ENCODE results near the gene AGK.

DNA sequence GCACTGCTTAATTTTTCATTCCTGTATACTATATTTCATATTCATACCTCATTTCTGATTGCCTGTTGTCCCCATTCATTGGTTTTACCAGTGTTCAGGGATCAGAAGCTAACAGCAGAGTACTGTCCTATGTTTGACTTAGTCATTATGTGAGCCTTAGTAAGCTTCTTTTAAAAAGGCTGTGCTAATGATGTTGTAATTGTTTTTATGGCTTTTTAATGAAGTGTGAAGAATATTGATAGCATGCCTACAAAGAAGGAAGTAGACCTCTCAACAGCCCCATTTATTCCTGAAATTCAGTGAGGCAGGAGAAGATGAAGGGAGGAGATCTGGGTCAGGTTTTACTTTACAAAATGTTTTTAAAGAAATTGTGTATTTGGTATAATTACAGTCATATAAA is 61.7 kb downstream of the AGK start:
- TF ChIP-seq, protein P1, sequence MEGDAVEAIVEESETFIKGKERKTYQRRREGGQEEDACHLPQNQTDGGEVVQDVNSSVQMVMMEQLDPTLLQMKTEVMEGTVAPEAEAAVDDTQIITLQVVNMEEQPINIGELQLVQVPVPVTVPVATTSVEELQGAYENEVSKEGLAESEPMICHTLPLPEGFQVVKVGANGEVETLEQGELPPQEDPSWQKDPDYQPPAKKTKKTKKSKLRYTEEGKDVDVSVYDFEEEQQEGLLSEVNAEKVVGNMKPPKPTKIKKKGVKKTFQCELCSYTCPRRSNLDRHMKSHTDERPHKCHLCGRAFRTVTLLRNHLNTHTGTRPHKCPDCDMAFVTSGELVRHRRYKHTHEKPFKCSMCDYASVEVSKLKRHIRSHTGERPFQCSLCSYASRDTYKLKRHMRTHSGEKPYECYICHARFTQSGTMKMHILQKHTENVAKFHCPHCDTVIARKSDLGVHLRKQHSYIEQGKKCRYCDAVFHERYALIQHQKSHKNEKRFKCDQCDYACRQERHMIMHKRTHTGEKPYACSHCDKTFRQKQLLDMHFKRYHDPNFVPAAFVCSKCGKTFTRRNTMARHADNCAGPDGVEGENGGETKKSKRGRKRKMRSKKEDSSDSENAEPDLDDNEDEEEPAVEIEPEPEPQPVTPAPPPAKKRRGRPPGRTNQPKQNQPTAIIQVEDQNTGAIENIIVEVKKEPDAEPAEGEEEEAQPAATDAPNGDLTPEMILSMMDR (IDR thresholded peaks at IDR 0.05; ENCODE audit: insufficient read depth, low read length): no peak
- TF ChIP-seq, protein P2, sequence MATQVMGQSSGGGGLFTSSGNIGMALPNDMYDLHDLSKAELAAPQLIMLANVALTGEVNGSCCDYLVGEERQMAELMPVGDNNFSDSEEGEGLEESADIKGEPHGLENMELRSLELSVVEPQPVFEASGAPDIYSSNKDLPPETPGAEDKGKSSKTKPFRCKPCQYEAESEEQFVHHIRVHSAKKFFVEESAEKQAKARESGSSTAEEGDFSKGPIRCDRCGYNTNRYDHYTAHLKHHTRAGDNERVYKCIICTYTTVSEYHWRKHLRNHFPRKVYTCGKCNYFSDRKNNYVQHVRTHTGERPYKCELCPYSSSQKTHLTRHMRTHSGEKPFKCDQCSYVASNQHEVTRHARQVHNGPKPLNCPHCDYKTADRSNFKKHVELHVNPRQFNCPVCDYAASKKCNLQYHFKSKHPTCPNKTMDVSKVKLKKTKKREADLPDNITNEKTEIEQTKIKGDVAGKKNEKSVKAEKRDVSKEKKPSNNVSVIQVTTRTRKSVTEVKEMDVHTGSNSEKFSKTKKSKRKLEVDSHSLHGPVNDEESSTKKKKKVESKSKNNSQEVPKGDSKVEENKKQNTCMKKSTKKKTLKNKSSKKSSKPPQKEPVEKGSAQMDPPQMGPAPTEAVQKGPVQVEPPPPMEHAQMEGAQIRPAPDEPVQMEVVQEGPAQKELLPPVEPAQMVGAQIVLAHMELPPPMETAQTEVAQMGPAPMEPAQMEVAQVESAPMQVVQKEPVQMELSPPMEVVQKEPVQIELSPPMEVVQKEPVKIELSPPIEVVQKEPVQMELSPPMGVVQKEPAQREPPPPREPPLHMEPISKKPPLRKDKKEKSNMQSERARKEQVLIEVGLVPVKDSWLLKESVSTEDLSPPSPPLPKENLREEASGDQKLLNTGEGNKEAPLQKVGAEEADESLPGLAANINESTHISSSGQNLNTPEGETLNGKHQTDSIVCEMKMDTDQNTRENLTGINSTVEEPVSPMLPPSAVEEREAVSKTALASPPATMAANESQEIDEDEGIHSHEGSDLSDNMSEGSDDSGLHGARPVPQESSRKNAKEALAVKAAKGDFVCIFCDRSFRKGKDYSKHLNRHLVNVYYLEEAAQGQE (IDR thresholded peaks at IDR 0.05; ENCODE audit: insufficient replicate concordance, low read depth): no peak

Measured in HL-60 (cell line).